Neural progenitor cell (in vitro differentiated cells): ENCODE results near the gene ATP1A4.

Source experiments
- CTCF ChIP-seq: fragments of 200-600 bp; sonication (generic); IDR thresholded peaks from 2 replicates; pipeline ENCODE4 v1.5.1; 2017; ENCODE audit warnings: antibody characterized with exemption, mild to moderate bottlenecking
- EZH2 ChIP-seq: fragments of 200-600 bp; sonication (generic); IDR thresholded peaks from 2 replicates; pipeline ENCODE4 v1.6.1; 2017; ENCODE audit warnings: antibody characterized with exemption, mild to moderate bottlenecking, moderate library complexity
- EZH2phosphoT487 ChIP-seq: fragments of 200-600 bp; sonication (generic); IDR thresholded peaks from 2 replicates; pipeline ENCODE4 v1.6.1; 2017; ENCODE audit warnings: antibody characterized with exemption

GRCh38 chr1:160187407-160187806, 36.0 kb downstream of the ATP1A4 start:
- no peak for TF ChIP-seq CTCF
- no peak for TF ChIP-seq EZH2
- no peak for TF ChIP-seq EZH2phosphoT487
